Osteoblast (primary cell): ENCODE results near the gene EFL1. TPM values are rescaled to one million over a fixed set of nuclear protein-coding genes. Genes with fewer than 3 reads are reported as not detected.

Experiments used
- DNase-seq: peaks from one replicate; pipeline ENCODE4 v3.0.0; 2011; ENCODE audit warnings: low spot score, mixed read lengths; ENCODE audit not compliant: insufficient read length; ENCODE audit errors: missing footprints
- H2AFZ ChIP-seq: 2 replicates; pipeline ENCODE4 v1.6.0; 2011; ENCODE audit warnings: mild to moderate bottlenecking, low read length
- H3K27ac ChIP-seq: 2 replicates; pipeline ENCODE4 v1.5.1; 2011; ENCODE audit warnings: mild to moderate bottlenecking, low read depth, low read length, moderate library complexity
- H3K27me3 ChIP-seq: 2 replicates; pipeline ENCODE4 v1.6.0; 2012; ENCODE audit warnings: mild to moderate bottlenecking, control low read depth, inconsistent platforms, low read length, moderate library complexity; ENCODE audit not compliant: insufficient read depth
- H3K36me3 ChIP-seq: 2 replicates; pipeline ENCODE4 v1.5.1; 2011; ENCODE audit warnings: mild to moderate bottlenecking, low read length, control low read depth, moderate library complexity; ENCODE audit not compliant: insufficient read depth
- H3K4me1 ChIP-seq: 2 replicates; pipeline ENCODE4 v1.5.1; 2011; ENCODE audit warnings: mild to moderate bottlenecking, low read length, control low read depth, moderate library complexity; ENCODE audit not compliant: insufficient read depth
- H3K4me2 ChIP-seq: 2 replicates; pipeline ENCODE4 v1.6.0; 2011; ENCODE audit warnings: mild to moderate bottlenecking, low read length; ENCODE audit not compliant: insufficient read depth
- H3K4me3 ChIP-seq: fragments of 200-600 bp; sonication (generic); 3 replicates; pipeline ENCODE4 v1.5.1; 2012; ENCODE audit warnings: mild to moderate bottlenecking, low read length, inconsistent platforms; ENCODE audit not compliant: insufficient read depth
- H3K79me2 ChIP-seq: 2 replicates; pipeline ENCODE4 v1.6.0; 2012; ENCODE audit warnings: mild to moderate bottlenecking, low read length, control low read depth, inconsistent platforms; ENCODE audit not compliant: insufficient read depth
- H3K9me3 ChIP-seq: 2 replicates; pipeline ENCODE4 v1.5.1; 2011; ENCODE audit warnings: low read depth, low read length, control low read depth
- H4K20me1 ChIP-seq: 2 replicates; pipeline ENCODE4 v1.6.0; 2012; ENCODE audit warnings: mild to moderate bottlenecking, low read length, control low read depth; ENCODE audit not compliant: insufficient read depth
- CTCF ChIP-seq: IDR thresholded peaks from 2 replicates; pipeline ENCODE4 v1.5.1; 2011; ENCODE audit warnings: mild to moderate bottlenecking, low read depth, low read length, moderate library complexity; ENCODE audit errors: extremely low read depth
- total RNA-seq: library from RNA; depleted of rRNA; stranded (reverse); fragments of >200 nt; gene quantifications from 2 replicates; pipeline ENCODE4 v1.2.3, GENCODE V29; 2012

EFL1 gene
- total RNA-seq, 1 donor, result 32.9 TPM

DNA sequence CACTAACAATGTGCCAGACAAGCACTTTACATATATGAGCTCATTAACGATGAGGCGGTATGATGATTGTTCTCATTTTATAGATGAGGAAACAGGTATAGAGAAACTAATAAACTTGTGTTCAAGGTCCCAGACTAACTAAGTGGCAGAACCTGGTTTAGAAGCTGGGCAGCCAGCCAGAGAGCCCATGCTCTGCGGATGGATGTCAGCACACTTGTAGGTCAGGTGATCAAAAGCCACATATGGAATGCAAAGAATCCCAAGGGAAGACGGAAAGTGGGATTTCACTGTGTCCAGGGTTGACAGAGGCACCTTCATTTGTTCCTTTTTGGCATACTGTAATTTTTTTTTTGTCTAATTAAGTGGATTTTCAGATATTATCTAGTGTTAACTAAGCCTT is 103.7 kb downstream of the EFL1 start:
- Histone ChIP-seq H3K79me2 (no peaks in the 10 kb centered on the region), H2AFZ (no peak overlapping the region), H3K27me3 (no peaks in the 10 kb centered on the region), H3K4me1 (peaks cover 13% of the 10 kb centered on the region), H3K4me2 (no peak overlapping the region), H4K20me1 (no peaks in the 10 kb centered on the region), H3K36me3 (peaks cover 10% of the 10 kb centered on the region), H3K27ac (no peak overlapping the region), H3K9me3 (no peaks in the 10 kb centered on the region), H3K4me3 (no peak overlapping the region)
- DNase-seq, result no peak
- TF ChIP-seq CTCF, result no peak

DNA sequence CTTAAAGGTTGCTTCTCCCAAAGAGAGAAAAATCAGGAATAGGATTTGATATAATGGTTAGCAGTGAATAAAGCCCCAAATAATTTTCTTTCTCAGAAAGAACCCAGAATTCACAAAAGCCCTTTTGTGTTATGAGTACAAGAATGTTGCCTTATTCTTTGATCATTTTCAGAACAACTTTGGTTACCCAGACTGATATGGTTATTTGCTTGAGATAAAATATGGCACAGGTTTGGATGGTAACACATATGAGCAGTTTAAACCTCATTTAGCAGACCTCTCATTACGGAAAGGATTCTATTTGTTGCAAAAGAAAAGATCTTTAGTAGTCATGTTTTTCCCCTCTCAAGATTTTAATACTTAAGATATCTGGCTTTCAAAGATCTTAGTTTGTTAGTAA is 111.9 kb downstream of the EFL1 start:
- H4K20me1 ChIP-seq, result no peaks in the 10 kb centered on the region
- TF ChIP-seq CTCF, result no peak
- no peaks in the 10 kb centered on the region for H3K79me2 ChIP-seq
- no peak overlapping the region for H2AFZ ChIP-seq
- H3K4me1 ChIP-seq, result peaks cover 16% of the 10 kb centered on the region
- no peaks in the 10 kb centered on the region for H3K9me3 ChIP-seq
- H3K4me3 ChIP-seq, result no peak overlapping the region
- no peak for DNase-seq
- no peak overlapping the region for H3K27ac ChIP-seq
- H3K27me3 ChIP-seq, result no peaks in the 10 kb centered on the region
- H3K36me3 ChIP-seq, result peaks cover 12% of the 10 kb centered on the region
- H3K4me2 ChIP-seq, result no peak overlapping the region

DNA sequence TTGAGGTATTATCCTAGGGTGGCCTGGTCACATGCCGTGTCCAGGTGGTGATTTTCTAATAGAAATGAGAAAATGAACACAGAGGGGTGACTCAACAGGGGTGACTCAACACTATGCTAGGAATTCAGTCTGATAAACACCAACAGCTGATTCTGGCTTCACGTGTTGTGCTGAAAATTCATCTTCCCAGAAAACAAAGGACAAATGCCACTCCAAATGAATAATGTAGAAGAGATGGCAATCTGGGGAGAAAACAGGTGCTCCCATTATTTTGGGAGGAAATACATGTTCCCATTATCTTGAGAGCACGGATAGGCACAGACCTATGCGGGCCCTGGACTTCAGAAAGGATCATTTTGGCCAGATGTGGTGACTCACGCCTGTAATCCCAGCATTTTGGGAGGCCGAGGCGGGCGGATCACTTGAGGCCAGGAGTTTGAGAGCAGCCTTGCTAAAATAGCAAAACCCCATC is 115.5 kb downstream of the EFL1 start:
- peak overlapping the region; percentile 5 for H3K4me2 ChIP-seq
- no peaks in the 10 kb centered on the region for H3K9me3 ChIP-seq
- no peak for TF ChIP-seq CTCF
- peaks cover 10% of the 10 kb centered on the region for H3K36me3 ChIP-seq
- peak; percentile 19 for DNase-seq
- H3K27me3 ChIP-seq, result no peaks in the 10 kb centered on the region
- H3K27ac ChIP-seq, result peak overlapping the region; percentile 64
- no peak overlapping the region for H3K4me3 ChIP-seq
- no peaks in the 10 kb centered on the region for H4K20me1 ChIP-seq
- H2AFZ ChIP-seq, result no peak overlapping the region
- H3K79me2 ChIP-seq, result peaks cover 2% of the 10 kb centered on the region
- peaks cover 16% of the 10 kb centered on the region for H3K4me1 ChIP-seq

- no peaks in the 10 kb centered on the region for H3K27me3 ChIP-seq
- peaks cover 16% of the 10 kb centered on the region for H3K4me1 ChIP-seq
- no peaks in the 10 kb centered on the region for H4K20me1 ChIP-seq
- H3K27ac ChIP-seq, result peak overlapping the region; percentile 64
- H3K9me3 ChIP-seq, result no peaks in the 10 kb centered on the region
- DNase-seq, result no peak
- H3K4me2 ChIP-seq, result peak overlapping the region; percentile 5
- H3K36me3 ChIP-seq, result peaks cover 6% of the 10 kb centered on the region
- H2AFZ ChIP-seq, result no peak overlapping the region
- no peak overlapping the region for H3K4me3 ChIP-seq
- TF ChIP-seq CTCF, result no peak
- peaks cover 2% of the 10 kb centered on the region for H3K79me2 ChIP-seq
Observed at GRCh38 chr15:82146576-82146975, 116.0 kb downstream of the EFL1 start.
